GM18907 (cell line): ENCODE results near the gene CIRBP.

Source experiments
- ATAC-seq: cut with Tn5 transposase; IDR thresholded peaks from one replicate; pipeline ENCODE4 v1.9.1; 2021; ENCODE audit warnings: mild to moderate bottlenecking, moderate library complexity; ENCODE audit not compliant: unreplicated experiment

The CIRBP gene

GRCh38 chr19:1254530-1255185 is 14.5 kb upstream of the CIRBP start:
- no peak for ATAC-seq

GRCh38 chr19:1255186-1256161 is 13.7 kb upstream of the CIRBP start:
- no peak for ATAC-seq

- no peak for ATAC-seq
Measured at GRCh38 chr19:1256646-1257474, 12.3 kb upstream of the CIRBP start.

- no peak for ATAC-seq
Measured at GRCh38 chr19:1257475-1258162, 11.5 kb upstream of the CIRBP start.

GRCh38 chr19:1258163-1258492 is 11.0 kb upstream of the CIRBP start:
- no peak for ATAC-seq

GRCh38 chr19:1258707-1259205 is 10.4 kb upstream of the CIRBP start:
- no peak for ATAC-seq

- ATAC-seq, result peak; percentile 28
Measured at GRCh38 chr19:1259206-1259875, 9.8 kb upstream of the CIRBP start.

- ATAC-seq, result peak; percentile 8
Measured at GRCh38 chr19:1259876-1260748, 9.0 kb upstream of the CIRBP start.

- peak; percentile 44 for ATAC-seq
Measured at GRCh38 chr19:1260749-1261537, 8.2 kb upstream of the CIRBP start.

- ATAC-seq, result no peak
Measured at GRCh38 chr19:1261538-1261797, 7.7 kb upstream of the CIRBP start.

- no peak for ATAC-seq
Measured at GRCh38 chr19:1261798-1262622, 7.1 kb upstream of the CIRBP start.

GRCh38 chr19:1262623-1263123 is 6.5 kb upstream of the CIRBP start:
- ATAC-seq, result no peak

- ATAC-seq, result no peak
Measured at GRCh38 chr19:1263188-1263587, 5.9 kb upstream of the CIRBP start.

- ATAC-seq, result no peak
Measured at GRCh38 chr19:1264801-1265614, 4.1 kb upstream of the CIRBP start.

GRCh38 chr19:1265615-1266128 is 3.5 kb upstream of the CIRBP start:
- no peak for ATAC-seq

- peak; percentile 31 for ATAC-seq
Measured at GRCh38 chr19:1266129-1266915, 2.8 kb upstream of the CIRBP start.
